HEK293 (cell line): ENCODE results near the gene ZCCHC8.

Experiments used
- CTCF ChIA-PET: fragments of 350-600 bp; formaldehyde crosslinking; extraction: SDS; loops from one replicate; lab custom pipeline; 2021; ENCODE audit warnings: antibody characterized with exemption; lab: Yijun Ruan, JAX
- POLR2A ChIA-PET: fragments of 300-600 bp; formaldehyde crosslinking; extraction: SDS; loops from one replicate; lab custom pipeline; 2020; ENCODE audit warnings: antibody characterized with exemption, inconsistent platforms; lab: Yijun Ruan, JAX
- H3K27ac ChIP-seq: fragments of 200-500 bp; sonication (Bioruptor generic); 2 replicates; pipeline ENCODE4 v1.5.1; 2014; ENCODE audit warnings: low read depth, low read length, control low read depth, inconsistent platforms; ENCODE audit errors: extremely low read depth
- H3K36me3 ChIP-seq, 2 experiments: fragments of 200-500 bp in 1 of 2; sonication (Bioruptor generic) in 1 of 2; 1 replicate in 1 of 2; 2 replicates in 1 of 2; pipeline ENCODE4 v1.5.1; 2014 to 2017; ENCODE audit warnings: inconsistent platforms in 2 of 2, low read length in 2 of 2; ENCODE audit not compliant: control insufficient read depth in 2 of 2, insufficient read depth in 1 of 2
- H3K4me1 ChIP-seq: fragments of 200-500 bp; sonication (Bioruptor generic); 2 replicates; pipeline ENCODE4 v1.5.1; 2014; ENCODE audit warnings: mild to moderate bottlenecking, low read length, inconsistent platforms; ENCODE audit not compliant: control insufficient read depth, insufficient read depth
- H3K4me3 ChIP-seq: 2 replicates; pipeline ENCODE4 v1.5.1; 2011; ENCODE audit warnings: low read depth, mild to moderate bottlenecking, control low read depth, low read length, moderate library complexity
- H3K9me3 ChIP-seq: fragments of 200-500 bp; sonication (Bioruptor generic); 2 replicates; pipeline ENCODE4 v1.5.1; 2014; ENCODE audit warnings: low read depth, low read length, inconsistent platforms; ENCODE audit not compliant: control insufficient read depth, insufficient read depth
- GFI1B ChIP-seq: fragments of 450-650 bp; formaldehyde crosslinking; IDR thresholded peaks from 2 replicates; pipeline ENCODE4 v1.5.1; 2016; ENCODE audit warnings: missing biosample characterization, missing genetic modification characterization
- KLF10 ChIP-seq: fragments of 450-650 bp; IDR thresholded peaks from 2 replicates; pipeline ENCODE4 v1.5.1; 2018; ENCODE audit warnings: missing biosample characterization, mild to moderate bottlenecking, missing genetic modification characterization
- YY2 ChIP-seq: fragments of 450-650 bp; formaldehyde crosslinking; IDR thresholded peaks from 2 replicates; pipeline ENCODE4 v1.5.1; 2016; ENCODE audit warnings: missing biosample characterization, missing genetic modification characterization
- ZFHX2 ChIP-seq: fragments of 450-650 bp; formaldehyde crosslinking; conservative IDR thresholded peaks from 2 replicates; pipeline ENCODE4 v1.5.1; 2016; ENCODE audit warnings: missing biosample characterization, missing genetic modification characterization
- ZNF148 ChIP-seq: fragments of 450-650 bp; formaldehyde crosslinking; IDR thresholded peaks from 2 replicates; pipeline ENCODE4 v1.5.0; 2017; ENCODE audit warnings: missing biosample characterization, missing genetic modification characterization, borderline replicate concordance
- ZNF274 ChIP-seq, 2 experiments: fragments of 200-500 bp in 1 of 2; fragments of 450-650 bp in 1 of 2; sonication (Bioruptor generic) in 1 of 2; formaldehyde crosslinking in 1 of 2; IDR thresholded peaks; 2 replicates each; pipeline versions ENCODE4 v1.5.1 to v1.6.1; 2014 to 2016; ENCODE audit warnings: borderline replicate concordance in 1 of 2, inconsistent platforms in 1 of 2, low read length in 1 of 2, missing biosample characterization in 1 of 2, missing genetic modification characterization in 1 of 2
- ZNF362 ChIP-seq: fragments of 450-650 bp; formaldehyde crosslinking; IDR thresholded peaks from 2 replicates; pipeline ENCODE4 v1.5.1; 2016; ENCODE audit warnings: missing biosample characterization, missing genetic modification characterization
- ZNF426 ChIP-seq: fragments of 450-650 bp; formaldehyde crosslinking; IDR thresholded peaks from 2 replicates; pipeline ENCODE4 v1.5.1; 2017; ENCODE audit warnings: missing biosample characterization, missing genetic modification characterization, mild to moderate bottlenecking, inconsistent platforms, moderate library complexity
- ZNF473 ChIP-seq: fragments of 450-650 bp; formaldehyde crosslinking; IDR thresholded peaks from 2 replicates; pipeline ENCODE4 v1.5.1; 2017; ENCODE audit warnings: missing biosample characterization, missing genetic modification characterization
- ZNF561 ChIP-seq: fragments of 450-650 bp; IDR thresholded peaks from 2 replicates; pipeline ENCODE4 v1.5.1; 2018; ENCODE audit warnings: missing biosample characterization, missing genetic modification characterization, borderline replicate concordance
- ZNF600 ChIP-seq: fragments of 450-650 bp; formaldehyde crosslinking; IDR thresholded peaks from 2 replicates; pipeline ENCODE4 v1.5.1; 2016; ENCODE audit warnings: missing biosample characterization, missing genetic modification characterization
- ZNF626 ChIP-seq: fragments of 450-650 bp; sonication (Bioruptor Pico); formaldehyde crosslinking; IDR thresholded peaks from 2 replicates; pipeline ENCODE4 v1.5.1; 2018; ENCODE audit warnings: missing biosample characterization, missing genetic modification characterization, inconsistent platforms
- ZNF658 ChIP-seq: fragments of 450-650 bp; formaldehyde crosslinking; IDR thresholded peaks from 2 replicates; pipeline ENCODE4; 2016; ENCODE audit warnings: missing biosample characterization, missing genetic modification characterization
- ZNF664 ChIP-seq: fragments of 450-650 bp; formaldehyde crosslinking; IDR thresholded peaks from 2 replicates; pipeline ENCODE4 v1.5.1; 2016; ENCODE audit warnings: missing biosample characterization, missing genetic modification characterization

ZCCHC8 gene

GRCh38 chr12:122481861-122482260 lies 18.9 kb downstream of the ZCCHC8 start:
- Histone ChIP-seq H3K9me3 (no peaks in the 10 kb centered on the region), H3K27ac (no peak overlapping the region), H3K36me3 (peaks cover 65 to 87% of the 10 kb centered on the region in 2 experiments), H3K4me1 (no peaks in the 10 kb centered on the region), H3K4me3 (no peak overlapping the region)
- TF ChIP-seq ZFHX2 (tag by site-specific recombination) (no peak), ZNF561 (tag by site-specific recombination) (no peak)
- CTCF ChIA-PET: interaction anchor here (0.7 to 1.5 kb wide), 2 partner anchors 17 to 82 kb away, joined by 3 to 5 read pairs; no protein-coding TSS in a partner anchor
- POLR2A ChIA-PET: no interaction called here

- peaks cover 71 to 89% of the 10 kb centered on the region in 2 experiments for H3K36me3 ChIP-seq
- H3K27ac ChIP-seq: no peak overlapping the region
- H3K4me1 ChIP-seq: no peaks in the 10 kb centered on the region
- POLR2A ChIA-PET: interaction anchor here (0.7 to 1.1 kb wide), 3 partner anchors 10 to 81 kb away, joined by 3 to 4 read pairs (median 3); no protein-coding TSS in a partner anchor
- CTCF ChIA-PET: interaction anchor here (0.9 to 1.0 kb wide), 3 partner anchors 9 to 82 kb away, joined by 3 to 4 read pairs (median 3); no protein-coding TSS in a partner anchor
- no peak overlapping the region for H3K4me3 ChIP-seq
- TF ChIP-seq ZNF362 (tag by site-specific recombination) (no peak), ZNF664 (tag by site-specific recombination) (no peak), ZNF600 (tag by site-specific recombination) (no peak), ZNF626 (tag by site-specific recombination) (no peak)
- H3K9me3 ChIP-seq: no peaks in the 10 kb centered on the region
Observed at GRCh38 chr12:122480753-122481152, 20.0 kb downstream of the ZCCHC8 start.

- H3K36me3 ChIP-seq: peaks cover 59 to 69% of the 10 kb centered on the region in 2 experiments
- TF ChIP-seq ZNF473 (tag by site-specific recombination) (no peak), ZNF626 (tag by site-specific recombination) (no peak), ZNF274 (IDR thresholded peaks at IDR 0.05; ENCODE audit: low read length) (no peak), ZNF274 (tag by site-specific recombination; IDR thresholded peaks at IDR 0.05; ENCODE audit: borderline replicate concordance) (no peak), ZNF658 (tag by site-specific recombination) (no peak), YY2 (tag by site-specific recombination) (no peak), ZNF426 (no peak), KLF10 (no peak), GFI1B (tag by site-specific recombination) (no peak), ZNF148 (tag by site-specific recombination) (no peak)
- no peak overlapping the region for H3K4me3 ChIP-seq
- H3K9me3 ChIP-seq: no peaks in the 10 kb centered on the region
- 0 out of 2 replicates have a peak, but pooled peaks cover 3% of the 10 kb centered on the region for H3K4me1 ChIP-seq
- no peak overlapping the region for H3K27ac ChIP-seq
- CTCF ChIA-PET: interaction anchor here (7.6 kb wide), 1 partner anchor 75 kb away, joined by 156 read pairs; no protein-coding TSS in a partner anchor
- POLR2A ChIA-PET: interaction anchor here (0.6 to 1.3 kb wide), 2 partner anchors 12 to 74 kb away, joined by 5 to 7 read pairs; no protein-coding TSS in a partner anchor
Observed at GRCh38 chr12:122474324-122474716, 26.4 kb downstream of the ZCCHC8 start.
